Right lobe of liver (tissue), 4 donors: ENCODE measurements around the gene PLK5.
"Not testable (repeated sequence)": the region's sequence is repeated elsewhere in the genome, so short reads cannot be mapped to it uniquely, and the experiment has no call there.

Experiments
- CTCF ChIP-seq, 4 donors: fragments of 200-600 bp in 3 of 4; fragments of 450-650 bp in 1 of 4; IDR thresholded peaks; one replicate each; pipeline versions ENCODE4 v1.5.1 to v1.8.0; 2016 to 2022; ENCODE audit warnings: antibody characterized with exemption in 4 of 4, mild to moderate bottlenecking in 2 of 4
- POLR2A ChIP-seq: fragments of 450-650 bp; IDR thresholded peaks from one replicate; pipeline ENCODE4 v1.6.1; 2017; ENCODE audit warnings: antibody characterized with exemption, mild to moderate bottlenecking
- donor health status: DM: no; HTN: no; CAD: no.
- donor health status: DM: no; HTN: no; CAD: no.
- donor health status: DM: no; HTN: yes; CAD: no.

- not testable (repeated sequence) for TF ChIP-seq CTCF (IDR thresholded peaks at IDR 0.05); POLR2A
These were observed 46.8 kb upstream of the PLK5 start for GRCh38 chr19:1477056-1477455.
